Prostate gland (tissue), 2 donors: ENCODE measurements around the gene SH2D3A. TPM values are rescaled to one million over a fixed set of nuclear protein-coding genes. Genes with fewer than 3 reads are reported as not detected.

ENCODE experiments used
- DNase-seq: peaks from one replicate; pipeline ENCODE4 v3.0.0-alpha.2; 2019; ENCODE audit warnings: low spot score
- H3K27ac ChIP-seq, 2 donors: fragments of 200-600 bp; sonication (generic); 2 replicates each; pipeline ENCODE4 v1.5.1; 2017 to 2019
- H3K27me3 ChIP-seq: fragments of 200-600 bp; sonication (generic); replicated peaks from 2 replicates; pipeline ENCODE4 v1.5.1; 2019; ENCODE audit not compliant: insufficient read depth
- H3K36me3 ChIP-seq, 2 donors: fragments of 200-600 bp; sonication (generic); 1 replicate in 1 of 2; 2 replicates in 1 of 2; pipeline versions ENCODE4 v1.5.1 to v1.8.1; 2017 to 2019
- H3K4me1 ChIP-seq: fragments of 200-600 bp; sonication (generic); replicated peaks from 2 replicates; pipeline ENCODE4 v1.5.1; 2019
- H3K4me3 ChIP-seq, 2 donors: fragments of 200-600 bp; sonication (generic); 2 replicates each; pipeline ENCODE4 v1.5.1; 2017 to 2019
- H3K9me3 ChIP-seq: fragments of 200-600 bp; sonication (generic); 2 replicates; pipeline ENCODE4 v1.5.1; 2017
- CTCF ChIP-seq, 4 experiments: fragments of 200-600 bp in 2 of 4; fragments of 450-650 bp in 2 of 4; sonication (generic) in 2 of 4; IDR thresholded peaks; 1 replicate in 3 of 4; 2 replicates in 1 of 4; pipeline ENCODE4 v1.5.1; 2016 to 2019; ENCODE audit warnings: antibody characterized with exemption in 4 of 4, mild to moderate bottlenecking in 2 of 4, moderate library complexity in 2 of 4
- POLR2A ChIP-seq: fragments of 450-650 bp; IDR thresholded peaks from one replicate; pipeline ENCODE4 v1.6.1; 2016; ENCODE audit warnings: antibody characterized with exemption, mild to moderate bottlenecking
- POLR2AphosphoS5 ChIP-seq: sonication (generic); formaldehyde crosslinking; IDR thresholded peaks from one replicate; pipeline ENCODE4 v1.6.1; 2017; ENCODE audit warnings: antibody characterized with exemption
- WGBS: methylation state at CpG from one replicate; pipeline ENCODE4 v1.1.5; 2018; 5-methylcytosine and 5-hydroxymethylcytosine counted together
- intact Hi-C: fragments of 100-400 bp; cut with DNase I; formaldehyde crosslinking; loops from one replicate; pipeline ENCODE4 v1.14.2; 2022
- total RNA-seq, 2 donors: library from RNA; depleted of rRNA; stranded (reverse); fragments of >200 nt; gene quantifications; one replicate each; pipeline ENCODE4 v1.1.0, GENCODE V29; 2016

The SH2D3A gene
- total RNA-seq, 2 donors from 2014 or later = 35.5 to 45.1 TPM

- no peak for TF ChIP-seq POLR2A
- no peak for TF ChIP-seq POLR2AphosphoS5
- no peak for TF ChIP-seq CTCF (IDR thresholded peaks at IDR 0.05)
- intact Hi-C loops = loop anchor here (5.0 to 10.0 kb wide), 2 partner anchors 122 to 205 kb away; partner anchors contain the start of gene TNFSF9
- peak overlapping the region; percentile 91 to 93 for H3K27ac ChIP-seq
- peak overlapping the region; percentile 69 to 80 for H3K4me3 ChIP-seq
- H3K4me1 ChIP-seq = peaks cover 29% of the 10 kb centered on the region
- no peaks in the 10 kb centered on the region for H3K9me3 ChIP-seq
- no peaks in the 10 kb centered on the region for H3K27me3 ChIP-seq
- WGBS = under 1% methylated on average over 34 of the region's 34 CpGs
- no peak for DNase-seq
- no peaks in the 10 kb centered on the region for H3K36me3 ChIP-seq
Observed at GRCh38 chr19:6739883-6740588, 27.2 kb downstream of the SH2D3A start.

GRCh38 chr19:6739390-6739882 lies 27.8 kb downstream of the SH2D3A start, which contains the start of gene TRIP10:
Gene TRIP10 (plus strand): TSS chr19:6739680. CDS start chr19:6739762, 82 bp downstream.
- no peak for TF ChIP-seq CTCF (IDR thresholded peaks at IDR 0.05)
- TF ChIP-seq POLR2A = peak; percentile 56
- TF ChIP-seq POLR2AphosphoS5 = peak; percentile 37
- peak within 1 kb of the TSS; percentile 91 to 93 for H3K27ac ChIP-seq
- intact Hi-C loops = loop anchor here (5.0 to 10.0 kb wide), 2 partner anchors 123 to 205 kb away; partner anchors contain the start of gene TNFSF9
- no peaks in the 10 kb centered on the region for H3K9me3 ChIP-seq
- H3K4me1 ChIP-seq = peaks cover 26% of the 10 kb centered on the region
- H3K4me3 ChIP-seq = peak within 1 kb of the TSS; percentile 69 to 80
- peak; percentile 85 for DNase-seq
- no peaks in the 10 kb centered on the region for H3K36me3 ChIP-seq
- WGBS = under 1% methylated on average over 24 of the region's 47 CpGs
- H3K27me3 ChIP-seq = no peaks in the 10 kb centered on the region

GRCh38 chr19:6738787-6739389 lies 28.3 kb downstream of the SH2D3A start:
- Histone ChIP-seq H3K4me1 (peaks cover 20% of the 10 kb centered on the region), H3K4me3 (peak overlapping the region; percentile 15 to 69), H3K27ac (peak overlapping the region; percentile 91 to 93), H3K27me3 (no peaks in the 10 kb centered on the region), H3K36me3 (no peaks in the 10 kb centered on the region), H3K9me3 (no peaks in the 10 kb centered on the region)
- intact Hi-C loops = loop anchor here (5.0 to 10.0 kb wide), 2 partner anchors 123 to 204 kb away; partner anchors contain the start of gene TNFSF9
- 5% methylated on average over 24 of the region's 24 CpGs for WGBS
- peak; percentile 41 for DNase-seq
- TF ChIP-seq POLR2A (peak; percentile 9), CTCF (IDR thresholded peaks at IDR 0.05) (no peak), POLR2AphosphoS5 (peak; percentile 32)

- intact Hi-C loops = loop anchor here (5.0 to 10.0 kb wide), 2 partner anchors 124 to 203 kb away; partner anchors contain the start of gene TNFSF9
- no peaks in the 10 kb centered on the region for H3K27me3 ChIP-seq
- peaks cover 16% of the 10 kb centered on the region for H3K4me1 ChIP-seq
- H3K36me3 ChIP-seq = no peaks in the 10 kb centered on the region
- H3K27ac ChIP-seq = peak overlapping the region; percentile 91 to 93
- DNase-seq = peak; percentile 100
- H3K4me3 ChIP-seq = no peak overlapping the region
- 13% methylated on average over 13 of the region's 13 CpGs for WGBS
- no peaks in the 10 kb centered on the region for H3K9me3 ChIP-seq
- TF ChIP-seq POLR2A (no peak), CTCF (IDR thresholded peaks at IDR 0.05) (peak; percentile 55 to 88 (median 78)), POLR2AphosphoS5 (peak; percentile 100)
Observed at GRCh38 chr19:6737873-6738786, 29.1 kb downstream of the SH2D3A start.
